SU-DHL-6 (cell line): ENCODE results near the gene EML2.

Experiments used
- H2AFZ ChIP-seq: fragments of 200-600 bp; sonication (generic); 2 replicates; pipeline ENCODE4 v1.6.1; 2014; ENCODE audit warnings: low read depth, mild to moderate bottlenecking, moderate library complexity, mixed read lengths, antibody characterized with exemption, low read length; ENCODE audit not compliant: severe bottlenecking
- H3F3A ChIP-seq: fragments of 200-600 bp; shearing (Covaris generic); 2 replicates; pipeline ENCODE4 v1.6.0; 2016; ENCODE audit warnings: antibody characterized with exemption, mild to moderate bottlenecking; ENCODE audit not compliant: insufficient read depth
- H3K27ac ChIP-seq: fragments of 200-600 bp; sonication (generic); 2 replicates; pipeline ENCODE4 v1.5.1; 2016; ENCODE audit warnings: low read depth, mild to moderate bottlenecking, low read length, moderate library complexity, mixed read lengths
- H3K27me3 ChIP-seq: fragments of 200-600 bp; sonication (generic), shearing (Covaris generic); 2 replicates; pipeline ENCODE4 v1.6.0; 2014; ENCODE audit warnings: mild to moderate bottlenecking, low read length
- H3K36me3 ChIP-seq: fragments of 200-600 bp; sonication (generic); 2 replicates; pipeline ENCODE4 v1.6.1; 2014; ENCODE audit warnings: mild to moderate bottlenecking, low read length, mixed read lengths
- H3K4me2 ChIP-seq: fragments of 300-600, 200-600 bp; shearing (Covaris generic), sonication (generic); 2 replicates; pipeline ENCODE4 v1.6.0; 2014; ENCODE audit warnings: low read length, low read depth, mild to moderate bottlenecking; ENCODE audit not compliant: poor library complexity, severe bottlenecking
- H3K4me3 ChIP-seq: fragments of 200-600 bp; sonication (generic); 2 replicates; pipeline ENCODE4 v1.5.1; 2014; ENCODE audit warnings: antibody characterized with exemption, low read length, mild to moderate bottlenecking, mixed read lengths; ENCODE audit not compliant: insufficient read depth, poor library complexity, severe bottlenecking
- H3K79me2 ChIP-seq: fragments of 200-600 bp; sonication (generic); 2 replicates; pipeline ENCODE4 v1.6.1; 2014; ENCODE audit warnings: mild to moderate bottlenecking, low read length, moderate library complexity; ENCODE audit not compliant: insufficient read depth
- H3K9ac ChIP-seq: fragments of 200-600 bp; sonication (generic); 2 replicates; pipeline ENCODE4 v1.7.0; 2014; ENCODE audit warnings: mild to moderate bottlenecking, low read length
- H3K9me2 ChIP-seq: fragments of 200-600 bp; sonication (generic); replicated peaks from 2 replicates; pipeline ENCODE4 v1.6.1; 2014; ENCODE audit warnings: low read length; ENCODE audit not compliant: insufficient read depth
- H3K9me3 ChIP-seq: fragments of 200-600 bp; sonication (generic); 2 replicates; pipeline ENCODE4 v1.6.1; 2014; ENCODE audit warnings: low read length, mixed read lengths; ENCODE audit not compliant: insufficient read depth
- H4K20me1 ChIP-seq: fragments of 200-600 bp; sonication (generic); 2 replicates; pipeline ENCODE4 v1.6.1; 2014; ENCODE audit warnings: low read depth, mild to moderate bottlenecking, antibody characterized with exemption, low read length, moderate library complexity, mixed read lengths
- CTCF ChIP-seq: fragments of 200-600 bp; sonication (generic); IDR thresholded peaks from one replicate; pipeline ENCODE4 v1.5.1; 2017; ENCODE audit warnings: antibody characterized with exemption, mild to moderate bottlenecking, low read length, moderate library complexity; ENCODE audit not compliant: insufficient read depth, poor library complexity, severe bottlenecking
- EZH2phosphoT487 ChIP-seq: fragments of 200-600 bp; sonication (generic), shearing (Covaris generic); conservative IDR thresholded peaks from 2 replicates; pipeline ENCODE4 v1.6.1; 2018; ENCODE audit warnings: mild to moderate bottlenecking, antibody characterized with exemption, low read length, moderate library complexity, mixed read lengths

Gene EML2

GRCh38 chr19:45623984-45624383 is 15.2 kb downstream of the EML2 start:
- peaks cover 2% of the 10 kb centered on the region; the same call in 1 of the 2 replicates for H3K36me3 ChIP-seq
- H2AFZ ChIP-seq = no peak overlapping the region
- no peaks in the 10 kb centered on the region for H3K27me3 ChIP-seq
- no peaks in the 10 kb centered on the region for H3K79me2 ChIP-seq
- TF ChIP-seq CTCF (no peak), EZH2phosphoT487 (no peak)
- no peak overlapping the region for H3K9ac ChIP-seq
- H3K9me3 ChIP-seq = no peaks in the 10 kb centered on the region
- no peaks in the 10 kb centered on the region for H4K20me1 ChIP-seq
- no peak overlapping the region for H3K4me2 ChIP-seq
- H3K4me3 ChIP-seq = no peak overlapping the region
- no peaks in the 10 kb centered on the region for H3F3A ChIP-seq
- H3K27ac ChIP-seq = no peak overlapping the region
- no peaks in the 10 kb centered on the region for H3K9me2 ChIP-seq

GRCh38 chr19:45621976-45622503 is 17.2 kb downstream of the EML2 start:
- no peaks in the 10 kb centered on the region for H4K20me1 ChIP-seq
- H3K9me2 ChIP-seq = no peaks in the 10 kb centered on the region
- no peak overlapping the region for H2AFZ ChIP-seq
- H3F3A ChIP-seq = no peaks in the 10 kb centered on the region
- no peaks in the 10 kb centered on the region for H3K27me3 ChIP-seq
- no peak overlapping the region for H3K9ac ChIP-seq
- H3K9me3 ChIP-seq = no peaks in the 10 kb centered on the region
- no peak for TF ChIP-seq CTCF
- no peak for TF ChIP-seq EZH2phosphoT487
- no peaks in the 10 kb centered on the region for H3K79me2 ChIP-seq
- no peak overlapping the region for H3K27ac ChIP-seq
- H3K4me2 ChIP-seq = no peak overlapping the region
- H3K4me3 ChIP-seq = no peak overlapping the region
- peaks cover 2% of the 10 kb centered on the region; the same call in 1 of the 2 replicates for H3K36me3 ChIP-seq

- Histone ChIP-seq H3K36me3 (no peaks in the 10 kb centered on the region), H3F3A (no peaks in the 10 kb centered on the region), H3K27me3 (no peaks in the 10 kb centered on the region), H3K9me2 (no peaks in the 10 kb centered on the region), H3K4me2 (no peak overlapping the region), H3K4me3 (no peak overlapping the region), H3K9ac (no peak overlapping the region), H3K9me3 (no peaks in the 10 kb centered on the region), H3K27ac (no peak overlapping the region), H4K20me1 (no peaks in the 10 kb centered on the region), H2AFZ (no peak overlapping the region), H3K79me2 (no peaks in the 10 kb centered on the region)
- TF ChIP-seq EZH2phosphoT487 = no peak
- TF ChIP-seq CTCF = no peak
Measured at GRCh38 chr19:45621389-45621788, 17.8 kb downstream of the EML2 start.
